GM19468 (cell line): Measurements from ENCODE around the gene ILRUN.
A peak's percentile ranks its signal among the peaks of the same experiment; 100 is the strongest.
"Not testable (repeated sequence)": the region's sequence is repeated elsewhere in the genome, so short reads cannot be mapped to it uniquely, and the experiment has no call there.

Source experiments
- ATAC-seq: cut with Tn5 transposase; IDR thresholded peaks from one replicate; pipeline ENCODE4 v1.9.1; 2021; ENCODE audit warnings: mild to moderate bottlenecking, moderate library complexity, moderate number of reproducible peaks; ENCODE audit not compliant: unreplicated experiment; ENCODE audit errors: extremely low read depth

Gene ILRUN

DNA sequence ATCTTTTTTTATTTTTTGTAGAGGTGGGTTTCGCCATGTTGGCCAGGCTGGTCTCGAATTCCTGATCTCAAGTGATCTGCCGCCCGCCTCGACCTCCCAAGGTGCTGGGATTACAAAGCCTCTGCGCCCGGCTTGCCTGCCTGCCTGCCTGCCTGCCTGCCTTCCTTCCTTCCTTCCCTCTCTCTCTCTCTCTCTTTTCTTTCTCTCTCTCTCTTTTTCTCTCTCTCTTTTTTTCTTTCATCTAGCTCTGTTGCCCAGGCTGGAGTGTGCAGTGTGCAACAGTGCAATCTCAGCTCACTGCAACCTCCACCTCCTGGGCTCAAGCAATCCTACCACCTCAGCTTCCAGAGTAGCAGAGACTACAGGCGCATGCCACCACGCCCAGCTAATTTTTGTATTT is 4.6 kb upstream of the ILRUN start:
- ATAC-seq: no peak

DNA sequence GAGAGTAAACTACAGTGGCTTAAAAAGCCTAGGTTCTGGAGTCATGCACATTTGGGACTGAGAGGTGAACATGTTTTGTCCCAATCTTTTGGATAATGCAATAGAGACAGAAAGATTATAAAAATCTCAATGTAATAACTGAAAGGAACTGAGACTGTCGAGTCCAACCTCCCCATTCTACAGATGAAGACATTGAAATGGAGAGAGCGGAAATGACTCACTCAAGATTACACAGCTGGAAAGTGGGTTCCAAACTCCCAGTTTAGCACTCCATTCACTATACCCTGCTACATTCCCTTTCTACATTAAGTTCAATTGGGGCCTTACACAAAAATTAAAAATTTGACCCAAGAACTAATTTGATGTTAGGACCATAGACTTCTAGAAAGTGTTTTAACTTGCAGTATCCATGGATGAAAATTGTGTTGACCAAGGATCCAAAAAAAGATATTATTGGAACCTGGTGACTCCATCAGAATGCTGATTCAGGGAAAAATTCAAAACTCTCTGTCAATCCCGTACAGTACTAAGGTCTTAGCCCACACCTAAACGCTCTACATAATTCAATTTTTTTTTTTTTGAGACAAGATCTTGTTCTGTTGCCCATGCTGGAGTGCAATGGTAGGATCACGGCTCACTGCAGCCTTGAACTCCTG is 1.5 kb upstream of the ILRUN start:
- no peak for ATAC-seq

DNA sequence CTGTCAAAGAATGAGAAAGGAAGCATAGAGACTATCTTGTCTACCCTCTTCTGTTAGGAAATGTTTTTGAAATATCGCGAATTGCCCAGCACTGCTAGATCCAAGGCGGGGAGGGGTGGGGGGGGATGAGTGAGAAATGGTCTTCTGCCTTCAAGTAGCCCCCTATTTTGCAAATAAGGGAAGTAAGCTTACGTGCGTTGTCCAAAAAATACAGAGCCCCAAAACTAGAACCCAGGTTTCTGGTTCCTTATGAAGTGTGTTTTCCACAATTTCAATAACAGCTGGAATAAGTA is 923 bp upstream of the ILRUN start:
- ATAC-seq: no peak

DNA sequence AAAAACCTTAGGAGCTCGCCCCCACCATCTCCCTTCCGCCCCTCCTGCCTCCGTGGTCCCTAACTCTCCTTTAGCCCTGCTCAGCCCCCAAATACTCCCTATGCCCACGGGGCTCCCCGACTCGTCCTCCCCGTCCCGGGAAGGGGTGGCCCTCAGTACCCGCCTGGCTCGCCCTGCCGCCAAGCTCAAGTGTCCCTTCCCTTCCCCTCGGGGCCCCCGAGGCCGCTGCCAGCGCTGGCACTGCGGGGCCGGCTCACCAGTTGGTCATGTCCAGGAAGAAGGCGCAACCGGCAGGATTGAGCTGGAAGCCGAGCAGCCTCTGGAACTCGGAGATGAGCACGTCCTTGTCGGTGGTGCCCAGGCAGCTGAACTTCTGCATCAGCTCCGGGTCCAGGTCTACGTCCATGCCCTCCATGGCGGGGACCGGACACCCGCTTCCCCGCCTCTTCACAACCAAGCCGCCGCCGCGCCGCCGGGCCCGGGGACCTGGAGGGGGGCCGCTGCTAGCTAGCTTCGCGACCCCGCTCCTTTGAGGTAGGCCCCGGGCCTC is 303 bp downstream of the ILRUN start:
- ATAC-seq: peak; percentile 6

DNA sequence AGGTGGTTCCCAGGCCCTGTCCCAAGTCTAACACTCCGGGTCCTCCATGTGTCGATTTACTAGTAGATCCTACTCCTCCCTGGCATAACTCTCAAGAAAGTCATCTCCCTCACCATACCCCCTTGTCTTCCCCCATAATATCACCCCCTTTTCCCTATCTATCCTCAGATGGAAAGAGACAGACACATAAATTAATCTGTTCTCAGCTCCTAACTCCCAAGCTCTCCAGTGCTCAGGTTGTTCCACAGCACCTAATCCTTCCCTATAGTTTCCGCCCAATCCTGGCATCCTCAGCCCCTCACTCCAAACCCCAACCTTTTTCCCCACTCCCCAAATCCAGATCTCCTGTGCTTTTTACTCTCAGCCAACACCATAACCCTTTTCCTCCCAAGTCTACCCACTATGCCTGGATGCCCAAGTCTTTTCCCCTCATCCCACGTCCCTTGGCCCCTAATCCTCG is 808 bp downstream of the ILRUN start:
- ATAC-seq: no peak

DNA sequence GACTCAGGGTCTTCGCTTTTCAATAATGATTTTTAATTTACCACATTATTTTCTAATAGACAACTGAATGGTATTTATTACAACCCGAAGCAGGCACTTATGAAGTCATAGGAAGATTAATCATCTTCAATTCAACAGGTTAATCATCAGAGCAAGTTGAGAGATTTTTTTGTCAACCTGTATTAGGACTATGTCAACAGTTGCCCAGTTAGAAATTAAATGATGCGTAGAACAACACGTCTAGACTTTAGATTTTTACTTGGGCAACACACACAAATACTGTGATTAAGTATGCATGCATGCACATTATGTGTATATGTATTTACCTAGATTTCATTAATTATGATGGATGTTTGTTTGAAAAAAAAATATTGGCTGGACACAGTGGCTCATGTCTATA is 4.3 kb downstream of the ILRUN start:
- no peak for ATAC-seq

DNA sequence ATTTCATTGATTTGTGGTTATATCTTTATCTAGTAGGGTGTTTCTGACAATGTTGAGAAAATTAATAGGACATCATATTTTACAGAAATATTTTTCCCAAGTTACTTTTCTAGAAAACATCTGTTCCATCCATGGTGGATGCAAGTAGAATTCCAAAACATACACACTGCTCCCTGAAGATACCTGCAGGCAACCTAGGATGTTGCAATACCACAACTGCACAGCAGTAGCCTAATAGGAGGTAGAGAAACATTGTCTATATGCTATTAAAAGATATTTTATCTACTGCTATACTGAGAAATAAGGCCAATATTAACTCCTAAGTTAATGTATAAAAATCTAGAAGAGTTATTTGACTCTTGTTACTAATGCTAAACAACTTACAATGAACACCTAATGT is 6.8 kb downstream of the ILRUN start:
- no peak for ATAC-seq

DNA sequence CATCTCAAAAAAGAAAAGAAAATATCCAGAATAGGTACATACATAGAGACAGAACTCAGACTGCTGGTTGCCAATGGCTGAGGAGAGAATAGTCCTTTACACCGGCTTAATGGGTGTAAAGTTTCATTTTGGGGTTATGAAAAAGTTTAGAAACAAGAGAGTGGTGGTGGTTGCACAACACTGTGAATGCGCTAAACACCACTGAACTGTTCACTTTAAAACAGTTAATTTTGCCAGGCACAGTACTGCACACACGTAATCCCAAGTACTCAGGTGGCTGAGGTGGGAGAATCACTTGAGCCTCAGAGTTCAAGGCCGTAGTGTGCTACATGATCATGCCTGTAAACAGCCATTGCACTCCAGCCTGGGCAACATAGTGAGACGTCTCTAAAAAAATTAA is 7.6 kb downstream of the ILRUN start:
- ATAC-seq: no peak

DNA sequence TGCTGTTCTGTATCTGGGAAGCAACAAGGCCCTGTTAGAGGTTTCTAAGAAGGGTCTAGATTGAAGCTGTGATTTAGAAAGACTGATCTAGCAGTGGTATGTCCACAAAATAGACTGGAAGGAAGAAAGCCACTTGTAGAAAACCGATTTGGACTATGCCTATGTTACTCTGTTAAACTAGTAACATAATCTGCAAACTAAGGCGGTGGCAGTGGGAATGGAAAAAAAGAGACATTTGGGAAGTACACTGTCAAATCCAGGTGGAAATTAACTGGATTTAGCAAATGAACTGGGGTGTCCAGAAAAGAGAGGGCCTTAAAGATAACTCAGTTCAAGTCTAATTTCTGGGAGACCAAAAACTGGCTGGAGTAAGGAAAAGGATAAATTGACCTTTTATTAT is 11.6 kb downstream of the ILRUN start:
- ATAC-seq: no peak

DNA sequence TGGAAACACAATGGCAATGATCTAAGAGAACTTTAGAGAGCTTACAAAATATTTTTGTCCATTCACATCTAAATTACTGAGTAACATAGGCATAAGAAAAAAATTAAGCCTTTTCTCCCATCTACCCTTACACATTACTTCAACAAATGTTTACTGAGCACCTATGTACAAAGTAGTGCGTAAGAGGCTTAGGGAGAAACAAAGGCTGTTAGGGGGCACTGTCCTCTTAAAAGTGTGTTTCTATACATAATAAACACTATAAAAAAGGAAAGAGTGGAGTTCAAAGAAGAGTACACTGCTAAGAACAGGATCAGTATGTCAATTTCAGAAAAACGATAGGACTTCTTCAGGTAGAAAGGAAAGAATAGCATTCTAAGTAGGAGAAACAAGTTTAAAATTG is 12.2 kb downstream of the ILRUN start:
- ATAC-seq: no peak

DNA sequence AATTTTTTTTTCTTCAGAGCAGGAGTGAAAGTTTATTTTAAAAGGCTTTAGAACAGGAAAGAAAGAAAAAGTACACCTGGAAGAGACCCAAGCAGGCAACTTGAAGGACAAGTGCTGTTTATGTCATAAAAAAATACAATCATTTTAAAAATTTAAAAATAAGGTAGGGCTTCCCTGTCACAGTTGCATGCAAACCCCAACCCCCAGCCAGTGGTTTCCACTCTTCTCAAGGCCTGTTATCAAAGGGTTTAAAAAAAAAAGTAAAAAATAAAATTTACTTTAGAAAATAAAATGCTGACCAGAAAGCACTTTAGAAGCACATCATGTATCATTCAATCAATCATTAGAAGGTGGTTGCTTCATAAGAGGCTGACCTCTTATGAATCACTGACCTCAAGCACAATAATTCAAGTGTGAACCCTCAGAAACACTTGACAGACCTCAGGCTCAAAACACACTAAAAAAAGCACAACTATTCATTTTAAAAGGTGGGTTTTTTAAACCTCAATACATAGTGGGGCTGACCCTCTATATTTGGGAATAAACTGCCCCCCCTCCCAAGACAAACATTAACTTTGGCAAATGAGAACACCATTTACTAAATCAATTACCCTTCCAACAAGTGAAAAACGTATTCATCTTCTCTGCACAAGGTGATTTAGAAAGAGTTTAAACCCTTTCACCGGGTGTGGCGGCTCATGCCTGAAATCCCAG is 15.6 kb downstream of the ILRUN start:
- ATAC-seq: no peak

DNA sequence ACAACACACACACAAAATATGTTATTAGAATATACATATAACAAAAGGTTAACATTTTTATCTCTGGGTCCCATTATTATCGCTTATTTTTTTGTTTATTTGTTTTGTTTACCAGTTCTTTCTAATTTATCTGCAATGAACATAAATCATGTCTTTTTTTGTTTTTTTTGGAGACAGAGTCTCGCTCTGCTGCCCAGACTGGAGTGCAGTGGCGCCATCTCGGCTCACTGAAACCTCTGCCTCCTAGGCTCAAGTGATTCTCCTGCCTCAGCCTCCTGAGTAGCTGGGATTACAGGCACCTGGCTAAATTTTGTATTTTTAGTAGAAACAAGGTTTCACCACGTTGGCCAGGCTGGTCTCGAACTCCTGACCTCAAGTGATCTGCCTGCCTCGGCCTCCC is 16.3 kb downstream of the ILRUN start:
- ATAC-seq: not testable (repeated sequence)

DNA sequence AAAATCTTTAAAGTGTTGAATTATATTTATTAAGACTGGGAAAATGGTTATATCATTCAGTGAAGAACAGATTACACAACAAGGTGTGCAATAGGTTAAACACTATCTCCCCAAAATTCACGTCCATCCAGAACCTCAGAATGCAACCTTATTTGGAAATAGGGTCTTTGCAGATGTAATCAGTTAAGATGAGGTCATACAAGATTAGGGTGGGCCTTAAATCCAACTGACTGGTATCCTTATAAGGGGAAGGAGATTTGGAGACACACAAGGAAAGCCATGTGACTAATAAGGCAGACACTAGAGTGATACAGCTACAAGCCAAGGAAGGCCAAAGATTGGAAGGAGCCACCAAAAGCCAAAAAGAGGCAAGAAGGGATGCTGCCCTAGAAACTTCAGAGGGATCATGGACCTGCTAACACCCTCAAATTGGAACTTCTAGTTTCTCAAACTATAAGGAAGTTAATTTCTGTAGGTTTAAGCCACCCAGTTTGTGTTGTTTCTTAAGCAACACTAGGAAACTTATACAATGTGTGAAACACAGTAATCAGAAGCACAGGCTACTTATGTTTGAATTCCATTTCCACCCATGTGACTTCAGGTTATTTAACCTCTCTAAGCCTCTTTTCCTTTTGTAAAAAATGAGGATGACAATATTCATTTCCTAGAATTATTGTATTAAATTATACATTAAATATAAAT is 16.9 kb downstream of the ILRUN start:
- no peak for ATAC-seq

DNA sequence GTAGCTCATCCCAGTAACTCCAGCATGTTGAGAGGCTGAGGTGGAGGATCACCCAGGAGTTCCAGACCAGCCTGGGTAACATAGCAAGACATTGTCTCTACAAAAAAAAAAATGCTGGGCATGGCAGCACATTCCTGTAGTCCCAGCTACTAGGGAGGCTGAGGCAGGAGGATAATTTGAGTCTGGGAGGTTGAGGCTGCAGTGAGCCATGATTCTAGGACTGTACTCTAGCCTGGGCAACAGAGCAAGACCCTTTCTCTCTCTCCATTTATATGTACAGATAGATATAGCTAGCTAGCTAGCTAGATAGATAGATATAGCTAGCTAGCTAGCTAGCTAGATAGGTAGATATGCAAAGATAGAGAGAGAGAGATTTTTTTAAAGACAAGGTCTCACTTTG is 20.4 kb downstream of the ILRUN start:
- ATAC-seq: no peak

DNA sequence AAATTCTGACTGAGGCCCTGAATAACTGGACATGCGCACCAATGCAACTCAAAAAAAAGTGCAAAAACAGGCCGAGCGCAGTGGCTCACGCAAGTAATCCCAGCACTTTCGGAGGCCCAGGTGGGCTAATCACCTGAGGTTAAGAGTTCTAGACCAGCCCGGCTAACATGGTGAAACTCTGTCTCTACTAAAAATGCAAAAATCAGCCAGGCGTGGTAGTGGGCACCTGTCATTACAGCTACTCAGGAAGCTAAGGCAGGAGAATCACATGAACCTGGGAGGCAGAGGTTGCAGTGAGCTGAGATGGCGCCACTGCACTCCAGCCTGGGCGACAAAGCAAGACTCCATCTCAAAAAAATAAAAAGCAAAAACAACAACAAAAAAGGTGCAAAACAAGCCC is 21.6 kb downstream of the ILRUN start:
- not testable (repeated sequence) for ATAC-seq

DNA sequence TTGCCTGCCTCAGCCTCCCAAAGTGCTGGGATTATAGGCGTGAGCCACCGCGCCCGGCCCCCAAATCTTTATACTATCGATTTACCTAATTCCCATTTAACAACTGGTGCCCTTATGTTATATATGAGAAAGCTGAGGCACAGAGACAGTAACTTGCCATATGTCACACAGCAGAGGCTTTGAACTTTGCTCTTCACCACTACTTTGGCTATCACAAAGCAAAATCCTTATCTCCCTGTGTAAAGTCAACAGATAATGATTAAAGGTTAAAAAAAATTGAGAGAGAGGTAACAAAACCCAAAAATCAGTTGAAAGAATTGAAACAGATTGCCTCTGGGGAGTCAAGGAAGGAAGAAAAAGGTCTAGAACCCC is 22.3 kb downstream of the ILRUN start:
- no peak for ATAC-seq

DNA sequence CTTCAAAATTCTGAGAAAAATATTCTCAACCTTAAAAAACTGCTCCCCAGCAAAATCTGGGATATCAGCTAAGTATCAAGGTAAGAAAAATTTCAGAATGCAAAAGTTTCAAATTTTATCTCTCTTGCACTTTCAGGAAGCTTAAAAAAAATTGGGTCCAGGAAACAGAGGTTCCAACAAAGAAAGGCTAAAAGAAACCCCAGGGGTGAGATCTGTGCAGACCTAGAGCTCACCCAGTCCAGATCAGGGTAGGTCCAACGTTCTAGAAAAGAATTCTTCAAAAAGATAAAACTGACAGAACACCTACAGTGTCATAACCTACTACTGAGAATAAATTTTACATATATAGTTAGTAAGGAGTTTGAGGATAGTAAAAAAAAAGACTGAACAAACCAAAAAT is 23.5 kb downstream of the ILRUN start:
- ATAC-seq: no peak

DNA sequence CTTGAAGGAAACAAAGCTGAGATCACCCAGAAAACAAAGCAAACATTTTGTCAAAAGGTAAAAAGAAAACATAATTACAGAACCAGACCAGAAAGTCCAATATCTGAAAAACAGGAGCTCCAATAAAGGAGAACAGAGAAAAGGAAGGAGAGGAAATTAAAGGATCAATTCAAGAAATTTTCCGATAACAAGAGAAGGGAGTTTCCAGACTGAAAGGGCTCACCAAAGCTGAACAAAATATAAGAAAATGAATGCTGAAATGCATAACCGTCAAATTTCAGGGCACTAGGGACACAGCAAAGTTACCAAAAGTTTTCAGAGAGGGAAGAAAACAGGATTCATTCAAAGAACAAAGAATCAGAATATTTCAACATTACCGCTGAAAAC is 23.9 kb downstream of the ILRUN start:
- no peak for ATAC-seq

DNA sequence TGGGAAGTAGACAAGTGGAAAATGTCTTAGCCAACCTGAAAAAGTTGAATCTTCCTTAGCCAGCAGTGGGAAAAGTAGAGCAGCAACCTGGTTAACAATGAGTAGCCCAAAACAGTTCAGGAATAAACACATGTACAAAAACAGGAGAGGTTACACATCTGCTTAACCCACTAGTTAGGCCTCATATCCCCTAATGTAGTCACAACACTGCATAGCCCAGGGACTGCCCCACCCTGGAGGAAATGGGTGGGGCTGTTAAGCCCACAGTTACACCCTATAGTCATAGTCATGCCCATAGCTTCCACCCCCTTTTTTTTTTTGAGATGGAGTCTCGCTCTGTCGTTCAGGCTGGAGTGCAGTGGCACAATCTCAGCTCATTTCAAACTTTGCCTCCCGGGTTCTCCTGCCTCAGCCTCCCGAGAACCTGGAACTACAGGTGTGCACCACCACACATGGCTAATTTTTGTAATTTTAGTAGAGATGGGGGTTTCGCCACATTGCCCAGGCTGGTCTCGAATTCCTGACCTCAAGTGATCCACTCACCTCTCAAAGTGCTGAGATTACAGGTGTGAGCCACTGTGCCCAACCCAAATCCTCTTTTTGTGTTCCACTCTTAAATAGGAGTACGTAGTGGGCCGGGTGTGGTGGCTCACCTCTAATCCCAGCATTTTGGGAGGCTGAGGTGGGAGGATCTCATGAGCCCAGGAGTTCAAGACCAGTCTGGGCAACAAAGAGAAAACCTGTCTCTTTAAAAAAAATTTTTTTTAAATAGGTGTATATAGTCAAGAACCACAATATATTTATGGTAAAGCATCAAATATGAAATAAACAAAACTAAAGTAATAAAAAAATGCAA is 24.5 kb downstream of the ILRUN start:
- peak; percentile 18 for ATAC-seq

DNA sequence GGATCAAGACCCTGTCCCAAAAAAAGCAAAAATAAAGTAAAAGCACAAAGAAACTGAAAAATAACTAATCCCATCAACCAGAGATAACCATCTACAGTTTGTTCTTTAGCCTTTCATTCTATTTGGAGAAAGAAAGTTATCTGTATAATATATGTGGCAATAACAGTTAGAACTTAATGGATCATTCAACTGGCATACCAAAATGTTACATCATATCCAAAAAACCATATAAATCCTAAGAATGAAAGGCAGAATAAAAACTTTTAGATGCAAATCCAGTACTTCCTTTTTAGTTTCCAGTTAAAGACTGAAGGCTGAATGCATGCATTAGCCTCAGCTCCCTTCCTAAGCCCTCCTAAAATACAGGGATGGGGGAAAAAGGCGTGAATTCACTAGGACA is 25.2 kb downstream of the ILRUN start:
- ATAC-seq: no peak

DNA sequence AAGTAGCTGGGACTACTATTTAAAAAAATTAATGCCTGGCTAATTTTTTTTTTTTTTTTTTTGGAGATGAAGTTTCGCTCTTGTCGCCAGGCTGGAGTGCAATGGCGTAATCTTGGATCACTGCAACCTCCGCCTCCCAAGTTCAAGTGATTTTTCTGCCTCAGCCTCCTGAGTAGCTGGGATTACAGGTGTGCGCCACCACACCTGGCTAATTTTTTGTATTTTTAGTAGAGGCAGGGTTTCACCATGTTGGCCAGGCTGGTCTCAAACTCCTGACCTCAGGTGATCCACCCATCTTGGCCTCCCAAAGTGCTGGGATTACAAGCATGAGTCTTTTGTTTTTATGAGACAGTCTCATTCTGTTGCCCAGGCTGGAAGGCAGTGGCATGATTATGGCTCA is 27.8 kb downstream of the ILRUN start:
- not testable (repeated sequence) for ATAC-seq
